ENCODE results near the gene SNRNP70.
A peak's percentile ranks its signal among the peaks of the same experiment; 100 is the strongest.
"Not testable (repeated sequence)": the region's sequence is repeated elsewhere in the genome, so short reads cannot be mapped to it uniquely, and the experiment has no call there.

SNRNP70 gene

DNA sequence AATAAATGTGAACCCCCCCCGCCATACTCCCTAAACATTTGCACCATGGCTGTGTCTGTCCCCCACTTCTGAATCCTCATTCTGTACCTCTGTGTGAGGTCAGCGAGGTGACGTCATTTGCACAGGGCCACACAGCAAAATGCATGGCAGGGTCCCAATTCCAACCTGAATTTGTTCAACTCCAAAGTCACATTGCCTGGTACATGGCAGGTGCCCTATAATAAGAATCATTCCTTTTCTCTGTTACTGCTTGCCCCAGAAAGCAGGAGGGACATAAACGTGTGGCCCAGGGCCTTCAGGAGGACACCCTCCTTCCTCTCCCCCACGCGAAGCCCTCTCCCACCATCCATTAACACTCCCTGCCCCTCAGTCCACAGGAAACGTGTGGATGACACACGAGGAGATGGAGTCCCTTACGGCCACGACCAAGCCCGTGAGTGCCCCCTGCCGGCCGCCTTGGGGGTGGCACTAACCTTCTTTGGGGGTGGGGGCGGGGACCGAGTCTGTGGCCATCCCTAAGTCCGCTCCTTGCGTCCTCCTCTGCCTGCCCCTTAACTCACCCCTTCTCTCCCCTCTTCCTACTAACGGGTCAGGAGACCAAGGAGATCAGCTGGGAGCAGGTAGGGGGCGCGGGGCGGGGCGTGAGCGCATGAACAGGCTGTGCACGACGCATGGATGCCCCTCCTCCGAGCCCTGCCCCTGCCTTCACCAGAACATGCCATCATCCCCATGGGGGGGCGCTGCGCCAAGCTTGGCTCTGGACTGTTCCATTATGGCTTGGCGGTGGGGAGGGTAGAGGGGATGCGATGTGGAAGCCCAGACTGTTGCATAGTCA is 60.5 kb downstream of the SNRNP70 start:
- Histone ChIP-seq H3K36me3 (no peaks in the 10 kb centered on the region), H3K27ac (peak overlapping the region; percentile 13 to 35), H3K4me3 (peak overlapping the region; percentile 34 to 44), H3K9me3 (no peaks in the 10 kb centered on the region), H3K4me1 (peaks cover 0 to 49% (median 32%) of the 10 kb centered on the region in 4 donors), H3K27me3 (no peaks in the 10 kb centered on the region)
- TF ChIP-seq, protein P1, sequence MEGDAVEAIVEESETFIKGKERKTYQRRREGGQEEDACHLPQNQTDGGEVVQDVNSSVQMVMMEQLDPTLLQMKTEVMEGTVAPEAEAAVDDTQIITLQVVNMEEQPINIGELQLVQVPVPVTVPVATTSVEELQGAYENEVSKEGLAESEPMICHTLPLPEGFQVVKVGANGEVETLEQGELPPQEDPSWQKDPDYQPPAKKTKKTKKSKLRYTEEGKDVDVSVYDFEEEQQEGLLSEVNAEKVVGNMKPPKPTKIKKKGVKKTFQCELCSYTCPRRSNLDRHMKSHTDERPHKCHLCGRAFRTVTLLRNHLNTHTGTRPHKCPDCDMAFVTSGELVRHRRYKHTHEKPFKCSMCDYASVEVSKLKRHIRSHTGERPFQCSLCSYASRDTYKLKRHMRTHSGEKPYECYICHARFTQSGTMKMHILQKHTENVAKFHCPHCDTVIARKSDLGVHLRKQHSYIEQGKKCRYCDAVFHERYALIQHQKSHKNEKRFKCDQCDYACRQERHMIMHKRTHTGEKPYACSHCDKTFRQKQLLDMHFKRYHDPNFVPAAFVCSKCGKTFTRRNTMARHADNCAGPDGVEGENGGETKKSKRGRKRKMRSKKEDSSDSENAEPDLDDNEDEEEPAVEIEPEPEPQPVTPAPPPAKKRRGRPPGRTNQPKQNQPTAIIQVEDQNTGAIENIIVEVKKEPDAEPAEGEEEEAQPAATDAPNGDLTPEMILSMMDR (IDR thresholded peaks at IDR 0.05), result peak; percentile 75 to 94
- peak; percentile 76 to 88 for DNase-seq
- intact Hi-C loops (cut with DNase I; ENCODE audit: low total_unique reads), result loop anchor here (5.0 kb wide), 2 partner anchors 48 to 52 kb away; no protein-coding TSS in a partner anchor

DNA sequence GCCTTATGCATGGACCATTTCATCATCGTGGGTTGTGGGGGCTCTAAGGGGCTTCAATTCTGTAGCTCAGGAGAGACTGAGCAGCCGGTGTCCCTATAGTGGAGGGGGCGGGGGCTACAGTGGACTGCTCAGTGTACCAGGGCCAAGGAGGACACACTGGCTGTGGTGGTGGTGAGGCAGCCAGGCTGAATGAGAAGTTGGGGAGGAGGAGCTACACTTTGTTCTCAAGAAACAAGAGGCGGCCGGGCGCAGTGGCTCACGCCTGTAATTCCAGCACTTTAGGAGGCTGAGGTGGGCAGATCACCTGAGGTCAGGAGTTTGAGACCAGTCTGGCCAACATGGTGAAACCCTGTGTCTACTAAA is 61.1 kb downstream of the SNRNP70 start:
- H3K4me1 ChIP-seq, result peaks cover 0 to 55% (median 38%) of the 10 kb centered on the region in 4 donors
- not testable (repeated sequence) for H3K27me3 ChIP-seq
- intact Hi-C loops (cut with DNase I; ENCODE audit: low total_unique reads), result loop anchor here (5.0 kb wide), 2 partner anchors 49 to 51 kb away; no protein-coding TSS in a partner anchor

DNA sequence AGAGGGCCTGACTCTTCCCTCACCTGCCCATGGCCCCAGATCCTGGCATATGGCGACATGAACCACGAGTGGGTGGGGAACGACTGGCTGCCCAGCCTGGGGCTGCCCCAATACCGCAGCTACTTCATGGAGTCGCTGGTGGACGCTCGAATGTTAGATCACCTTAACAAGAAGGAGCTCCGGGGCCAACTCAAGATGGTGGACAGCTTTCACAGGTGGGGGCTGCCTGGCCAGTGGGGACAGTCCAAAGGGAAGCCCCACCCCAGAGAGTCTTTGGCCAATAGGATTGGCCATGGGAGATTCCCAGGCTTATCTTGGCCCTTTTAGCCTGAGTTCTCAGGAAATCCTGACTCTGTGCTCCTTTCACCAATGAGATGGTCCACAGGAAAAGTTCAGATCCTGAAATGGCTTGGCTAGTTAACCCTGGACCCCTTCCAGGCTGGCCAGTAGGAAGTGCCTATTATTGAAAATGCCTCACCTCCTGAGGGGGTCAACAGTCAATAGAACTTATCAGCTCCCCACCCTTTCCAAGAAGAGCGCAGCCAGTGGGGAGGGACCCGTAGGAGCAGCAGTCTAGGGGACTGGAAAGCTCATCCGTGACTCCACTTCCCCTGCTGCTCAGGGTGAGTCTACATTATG is 62.9 kb downstream of the SNRNP70 start:
- TF ChIP-seq, protein P1 (IDR thresholded peaks at IDR 0.05), result no peak
- intact Hi-C loops (cut with DNase I; ENCODE audit: low total_unique reads), result loop anchor here (5.0 kb wide), 2 partner anchors 49 to 51 kb away; no protein-coding TSS in a partner anchor
- Histone ChIP-seq H3K36me3 (no peaks in the 10 kb centered on the region), H3K4me3 (peak overlapping the region; percentile 73 to 78), H3K9me3 (no peaks in the 10 kb centered on the region), H3K27ac (no peak overlapping the region), H3K27me3 (no peaks in the 10 kb centered on the region), H3K4me1 (peaks cover 0 to 51% (median 38%) of the 10 kb centered on the region in 4 donors)
- DNase-seq, result no peak

More for the DNA sequence above, 61.1 kb downstream of the SNRNP70 start:
- DNase-seq, H3K9me3 ChIP-seq, H3K36me3 ChIP-seq: not testable (repeated sequence)
- Histone ChIP-seq H3K27ac (peak overlapping the region; percentile 13 to 35), H3K4me3 (peak overlapping the region; percentile 34 to 44)

DNA sequence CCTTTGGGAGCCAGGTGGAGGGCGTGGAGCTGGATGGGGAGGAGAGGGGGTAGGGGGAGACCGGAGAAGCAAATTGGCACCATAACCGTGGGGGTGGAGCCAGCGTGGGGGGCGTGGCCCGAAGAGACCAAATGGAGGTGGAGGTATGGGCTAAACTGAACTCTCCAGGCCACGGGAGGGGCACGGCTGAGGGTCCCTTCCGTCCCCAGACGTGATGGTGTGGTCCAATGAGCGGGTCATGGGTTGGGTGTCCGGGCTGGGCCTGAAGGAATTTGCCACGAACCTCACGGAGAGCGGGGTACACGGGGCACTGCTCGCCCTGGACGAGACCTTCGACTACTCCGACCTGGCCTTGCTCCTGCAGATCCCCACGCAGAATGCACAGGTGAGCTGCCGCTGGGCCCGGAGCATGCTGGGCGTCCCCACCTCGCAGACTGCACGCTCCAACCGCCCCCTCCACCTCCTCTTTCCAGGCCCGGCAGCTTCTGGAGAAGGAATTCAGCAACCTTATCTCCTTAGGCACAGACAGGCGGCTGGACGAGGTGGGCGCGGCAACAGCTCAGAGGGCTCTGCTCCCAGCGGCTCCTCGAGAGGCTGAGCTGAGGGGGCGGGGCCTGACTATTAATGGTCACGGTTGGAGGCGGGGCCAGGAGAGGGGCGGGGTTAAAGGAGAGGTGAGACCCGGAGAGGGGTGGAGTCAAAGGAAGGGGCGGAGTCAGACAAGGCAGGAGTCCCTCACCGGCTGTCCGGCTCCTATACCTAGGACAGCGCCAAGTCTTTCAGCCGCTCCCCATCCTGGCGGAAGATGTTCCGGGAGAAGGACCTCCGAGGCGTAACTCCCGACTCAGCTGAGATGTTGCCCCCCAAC is 63.8 kb downstream of the SNRNP70 start:
- TF ChIP-seq, protein P1 (IDR thresholded peaks at IDR 0.05), result no peak
- H3K27ac ChIP-seq, result peak overlapping the region; percentile 71 to 80
- peak overlapping the region; percentile 73 to 78 for H3K4me3 ChIP-seq
- no peaks in the 10 kb centered on the region for H3K27me3 ChIP-seq
- peak; percentile 98 to 99 for DNase-seq
- H3K36me3 ChIP-seq, result no peaks in the 10 kb centered on the region
- peaks cover 0 to 49% (median 37%) of the 10 kb centered on the region in 4 donors for H3K4me1 ChIP-seq
- H3K9me3 ChIP-seq, result no peaks in the 10 kb centered on the region
- intact Hi-C loops (cut with DNase I; ENCODE audit: low total_unique reads), result loop anchor here (5.0 kb wide), 2 partner anchors 48 to 52 kb away; no protein-coding TSS in a partner anchor

DNA sequence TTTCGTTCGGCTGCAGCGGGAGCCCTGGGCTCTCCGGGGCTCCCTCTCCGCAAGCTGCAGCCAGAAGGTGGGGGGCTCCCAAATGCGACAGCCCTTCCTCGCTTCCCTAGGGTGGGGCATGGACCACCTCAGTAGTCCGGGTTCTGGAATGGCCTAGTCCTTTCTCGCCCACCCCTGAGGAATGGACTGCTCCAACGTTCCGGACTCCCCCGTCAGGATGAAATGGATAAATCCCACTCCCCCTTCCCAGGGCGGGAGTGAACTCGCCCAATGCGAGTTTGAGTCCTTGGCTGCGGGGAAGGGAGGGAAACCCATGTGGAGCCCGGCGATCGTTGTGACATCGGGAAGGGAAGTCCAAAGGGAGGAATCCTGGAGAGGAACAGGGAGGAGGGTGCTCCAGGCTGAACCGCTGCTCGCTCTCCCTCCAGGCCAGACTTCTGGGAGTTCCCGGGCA is 64.4 kb downstream of the SNRNP70 start:
- TF ChIP-seq, protein P1 (IDR thresholded peaks at IDR 0.05), result peak in 1 of 2 experiments; percentile 10
- Histone ChIP-seq H3K4me1 (peaks cover 0 to 52% (median 37%) of the 10 kb centered on the region in 4 donors), H3K27me3 (no peaks in the 10 kb centered on the region)

More for the DNA sequence above, 64.4 kb downstream of the SNRNP70 start:
- H3K4me3 ChIP-seq, result peak overlapping the region; percentile 73 to 78
- H3K36me3 ChIP-seq, result no peaks in the 10 kb centered on the region
- DNase-seq, result peak; percentile 70 to 86
- no peaks in the 10 kb centered on the region for H3K9me3 ChIP-seq
- intact Hi-C loops (cut with DNase I; ENCODE audit: low total_unique reads), result loop anchor here (5.0 kb wide), 3 partner anchors 32 to 52 kb away; partner anchors contain the start of genes C19orf73 and PPFIA3
- H3K27ac ChIP-seq, result peak overlapping the region; percentile 71 to 80
